A673 (cell line): ENCODE data around the gene BTBD3.

ENCODE experiments used
- EZH2 ChIP-seq: fragments of 200-600 bp; sonication (generic); IDR thresholded peaks from 2 replicates; pipeline ENCODE4 v1.6.1; 2017; ENCODE audit warnings: borderline replicate concordance, low read depth, mild to moderate bottlenecking, mixed read lengths, antibody characterized with exemption, low read length; ENCODE audit not compliant: poor library complexity, severe bottlenecking
- TF ChIP-seq, protein P1 (sequence below): fragments of 300-800, 200-600 bp; sonication (generic); conservative IDR thresholded peaks from 2 replicates; pipeline ENCODE4 v1.5.1; 2017; ENCODE audit warnings: low read depth, mild to moderate bottlenecking, antibody characterized with exemption, low read length, moderate library complexity, mixed read lengths

DNA sequence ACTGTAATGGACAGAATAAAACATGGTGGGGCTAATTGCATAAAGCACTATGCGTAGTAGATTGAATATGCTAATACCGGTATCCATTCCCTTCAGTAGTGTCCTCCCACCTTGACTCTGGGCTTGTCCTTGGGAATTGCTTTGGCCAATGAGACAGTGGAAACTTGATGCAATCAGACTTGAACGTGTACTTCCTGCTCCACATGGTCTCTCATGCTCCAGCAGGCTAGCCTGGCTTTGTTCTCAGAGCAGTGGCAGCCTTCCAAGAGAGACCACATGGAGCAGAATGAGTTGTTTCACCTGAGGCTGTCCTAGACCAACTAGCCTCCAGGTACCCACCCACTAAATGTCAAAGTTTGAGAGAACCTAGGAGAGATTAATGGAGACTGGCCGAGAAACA, 37.0 kb upstream of the BTBD3 start:
- TF ChIP-seq, protein P1, sequence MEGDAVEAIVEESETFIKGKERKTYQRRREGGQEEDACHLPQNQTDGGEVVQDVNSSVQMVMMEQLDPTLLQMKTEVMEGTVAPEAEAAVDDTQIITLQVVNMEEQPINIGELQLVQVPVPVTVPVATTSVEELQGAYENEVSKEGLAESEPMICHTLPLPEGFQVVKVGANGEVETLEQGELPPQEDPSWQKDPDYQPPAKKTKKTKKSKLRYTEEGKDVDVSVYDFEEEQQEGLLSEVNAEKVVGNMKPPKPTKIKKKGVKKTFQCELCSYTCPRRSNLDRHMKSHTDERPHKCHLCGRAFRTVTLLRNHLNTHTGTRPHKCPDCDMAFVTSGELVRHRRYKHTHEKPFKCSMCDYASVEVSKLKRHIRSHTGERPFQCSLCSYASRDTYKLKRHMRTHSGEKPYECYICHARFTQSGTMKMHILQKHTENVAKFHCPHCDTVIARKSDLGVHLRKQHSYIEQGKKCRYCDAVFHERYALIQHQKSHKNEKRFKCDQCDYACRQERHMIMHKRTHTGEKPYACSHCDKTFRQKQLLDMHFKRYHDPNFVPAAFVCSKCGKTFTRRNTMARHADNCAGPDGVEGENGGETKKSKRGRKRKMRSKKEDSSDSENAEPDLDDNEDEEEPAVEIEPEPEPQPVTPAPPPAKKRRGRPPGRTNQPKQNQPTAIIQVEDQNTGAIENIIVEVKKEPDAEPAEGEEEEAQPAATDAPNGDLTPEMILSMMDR: no peak
- no peak for TF ChIP-seq EZH2
